ENCODE data around the gene CHD5. TPM values are rescaled to one million over a fixed set of nuclear protein-coding genes. Genes with fewer than 3 reads are reported as not detected.

Gene CHD5
- total RNA-seq, 1 donor = 0.54 TPM

DNA sequence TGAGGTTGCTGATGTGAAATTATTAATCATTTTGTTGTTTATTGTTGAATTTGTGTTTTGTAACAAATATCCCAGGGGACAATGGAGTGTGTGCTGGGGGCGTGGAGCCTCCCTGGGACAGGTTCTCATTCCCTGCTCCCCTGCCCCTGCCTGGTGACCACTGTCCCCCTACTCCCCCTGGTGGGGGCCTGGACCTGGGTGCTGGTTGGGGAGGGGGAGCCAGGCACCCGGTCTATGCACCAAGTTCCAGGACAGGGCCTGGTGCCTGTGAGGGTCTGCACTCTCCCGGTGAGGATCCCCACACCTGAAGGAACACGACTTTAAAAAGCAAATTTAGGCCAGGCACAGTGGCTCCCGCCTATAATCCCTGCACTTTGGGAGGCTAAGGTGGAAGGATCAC lies 42.4 kb downstream of the CHD5 start:
- no peak for DNase-seq (ENCODE audit: low read depth in 2 of 3, low spot score in 2 of 3)

DNA sequence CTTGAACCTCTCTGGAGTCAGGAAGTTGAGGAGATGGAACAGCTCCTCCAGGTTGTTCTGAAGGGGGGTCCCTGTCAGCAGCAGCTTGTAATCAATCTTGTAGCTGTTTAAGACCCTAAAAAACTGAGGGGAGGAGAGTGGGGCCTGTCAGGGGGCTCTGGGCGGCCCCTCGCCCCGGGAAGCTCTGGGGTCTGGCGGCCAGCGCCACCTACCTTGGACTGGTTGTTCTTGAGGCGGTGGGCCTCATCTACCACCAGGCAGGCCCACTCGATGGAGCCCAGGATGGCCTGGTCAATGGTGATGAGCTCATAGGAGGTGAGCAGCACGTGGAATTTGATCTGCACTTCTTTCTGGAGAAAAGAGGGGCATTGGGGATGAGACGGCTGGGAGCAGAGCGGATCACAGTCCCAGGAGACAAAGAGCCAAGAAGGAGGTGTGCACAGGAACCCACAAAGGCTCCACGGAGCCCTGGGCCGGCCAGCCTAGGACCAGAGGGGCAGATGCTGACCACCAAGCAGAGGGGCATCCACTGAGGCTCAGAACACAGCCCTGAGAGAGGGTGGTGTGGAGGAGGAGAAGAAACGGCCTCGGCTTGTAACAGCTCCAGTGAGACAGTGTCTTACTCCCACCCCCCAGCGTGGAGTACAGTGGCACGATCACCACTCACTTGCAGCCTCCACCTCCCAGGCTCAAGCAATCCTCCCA lies 43.5 kb downstream of the CHD5 start:
- no peak for DNase-seq (ENCODE audit: low read depth in 2 of 3, low spot score in 2 of 3)

DNA sequence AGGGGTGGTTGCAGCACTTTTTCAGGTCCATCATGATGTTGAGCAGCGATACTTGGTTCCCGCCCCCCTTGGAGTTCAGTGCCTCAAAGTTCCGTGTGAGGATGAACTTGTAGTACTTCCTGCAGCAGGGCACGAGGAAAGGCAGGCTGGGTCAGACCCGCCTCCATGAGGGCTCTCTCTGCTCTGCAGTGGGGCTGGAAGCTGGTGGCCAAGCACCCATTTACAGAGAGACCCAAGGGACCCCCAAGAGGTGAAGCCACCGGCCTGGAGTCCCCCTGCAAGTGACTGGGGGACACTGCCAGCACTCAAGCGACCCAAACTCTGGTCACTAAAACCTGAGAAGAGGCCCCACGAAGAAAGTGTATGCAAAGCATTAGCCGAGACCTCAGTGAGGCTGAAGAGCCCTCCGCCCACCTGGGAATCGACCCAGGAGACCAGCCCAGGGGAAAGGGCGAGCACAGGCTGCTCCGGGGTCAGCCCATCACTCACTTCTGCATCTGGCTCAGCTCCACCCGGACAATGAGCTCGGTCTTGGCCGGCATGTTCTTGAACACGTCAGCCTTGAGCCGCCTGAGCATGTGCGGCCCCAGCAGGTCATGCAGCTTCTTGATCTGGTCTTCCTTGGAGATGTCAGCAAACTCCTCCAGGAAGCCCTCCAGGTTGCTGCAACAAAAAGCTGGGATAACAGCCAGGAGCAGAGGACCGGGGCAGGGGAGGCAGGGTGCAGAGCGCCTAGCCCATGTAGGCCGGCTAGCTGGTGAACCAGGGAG lies 45.2 kb downstream of the CHD5 start:
- DNase-seq (ENCODE audit: low read depth in 2 of 3, low spot score in 2 of 3) = no peak

DNA sequence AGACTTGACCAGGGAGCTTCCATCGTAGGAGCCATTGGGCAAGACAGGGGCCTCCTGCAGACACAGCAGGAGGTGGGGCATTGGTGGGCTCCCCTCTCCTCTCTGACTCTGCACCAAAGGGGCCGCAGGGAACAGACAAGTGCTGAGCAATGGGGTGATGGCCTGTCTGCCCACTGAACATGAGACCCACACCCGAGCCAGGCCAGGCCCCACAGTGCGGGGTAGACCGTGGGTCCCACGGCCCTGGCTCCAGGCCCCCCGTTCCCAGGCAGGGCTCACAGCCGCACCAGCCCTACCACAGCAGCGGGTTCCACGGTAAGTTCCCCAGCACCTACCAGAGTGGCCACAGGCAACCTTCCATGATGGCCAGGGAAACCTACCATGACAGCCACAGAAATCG lies 45.9 kb downstream of the CHD5 start:
- DNase-seq (ENCODE audit: low read depth in 2 of 3, low spot score in 2 of 3) = no peak

DNA sequence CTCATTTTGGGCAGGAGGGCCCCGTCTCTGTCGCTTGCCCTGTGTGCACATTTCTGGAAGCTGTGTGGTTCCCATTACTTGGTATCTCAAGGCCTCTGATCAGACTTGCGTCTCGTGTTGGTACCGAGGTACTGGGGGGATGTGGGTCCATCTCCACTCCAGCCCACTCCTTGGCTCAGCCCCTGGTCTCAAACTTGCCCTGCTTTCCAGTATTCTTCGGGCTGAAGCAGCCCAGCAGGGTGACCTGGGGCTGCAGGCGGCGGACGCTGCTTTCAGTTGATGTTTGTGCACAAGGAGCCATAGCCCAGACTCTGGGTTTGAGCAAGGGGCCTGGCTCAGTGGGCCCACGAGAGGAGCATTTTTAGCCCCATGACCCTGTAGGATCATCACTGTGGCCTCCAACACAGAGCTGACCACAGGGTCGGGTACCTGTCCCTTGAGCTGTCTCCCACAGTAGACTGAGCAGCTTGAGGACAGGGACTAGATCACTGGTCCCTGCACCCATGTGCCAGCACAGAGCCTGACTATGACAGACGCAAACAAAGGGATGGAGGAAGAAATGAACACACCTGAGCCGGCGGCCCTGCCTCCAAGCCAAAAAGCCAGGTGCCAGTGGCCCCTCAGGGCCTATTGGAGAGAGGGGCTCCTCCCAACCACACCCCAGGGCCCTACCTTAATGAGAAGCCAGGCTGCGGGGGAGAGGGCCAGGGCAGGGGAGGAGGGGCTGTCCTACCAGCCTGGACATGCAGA lies 46.8 kb downstream of the CHD5 start:
- no peak for DNase-seq (ENCODE audit: low read depth in 2 of 3, low spot score in 2 of 3)

DNA sequence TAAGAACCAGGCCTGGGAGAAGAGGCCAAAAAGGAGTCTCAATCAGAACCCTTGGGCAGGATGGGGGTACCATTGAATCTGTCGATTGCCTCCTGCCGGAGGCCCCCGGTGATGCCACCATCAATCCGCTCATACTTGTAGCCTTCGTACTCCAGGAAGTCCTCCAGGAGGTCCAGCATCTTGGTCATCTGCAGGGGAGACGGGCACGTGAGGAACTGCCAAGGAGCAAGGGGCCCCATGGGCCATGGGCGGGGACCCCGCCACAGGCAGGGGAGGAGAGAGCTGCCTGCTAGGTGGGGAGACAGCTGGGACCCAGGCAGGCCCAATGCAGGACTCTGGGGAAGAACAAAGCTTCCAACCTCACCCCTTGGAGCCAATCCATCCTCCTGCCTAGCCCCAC lies 48.6 kb downstream of the CHD5 start:
- no peak for DNase-seq (ENCODE audit: low read depth in 2 of 3, low spot score in 2 of 3)

DNA sequence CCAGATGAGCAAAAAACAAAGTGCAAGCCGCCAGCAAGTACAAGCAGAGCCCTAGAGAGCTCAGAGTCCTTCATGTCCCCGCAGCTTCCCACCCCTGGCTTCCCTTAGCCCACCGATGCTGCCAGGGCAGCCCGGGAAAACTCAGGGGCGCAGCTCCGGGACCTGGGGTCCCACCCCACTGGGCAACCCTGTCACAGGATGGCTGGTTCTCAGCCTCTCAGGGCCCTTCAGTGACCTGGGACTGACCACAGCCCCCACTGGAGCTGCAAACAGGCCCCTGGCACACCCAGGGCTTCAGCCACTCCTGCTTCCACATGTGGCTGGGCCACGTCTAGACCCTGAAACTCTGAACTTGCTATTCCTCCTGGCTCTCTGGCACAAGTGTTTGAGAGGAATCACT lies 49.5 kb downstream of the CHD5 start:
- no peak for DNase-seq (ENCODE audit: low read depth in 2 of 3, low spot score in 2 of 3)

DNA sequence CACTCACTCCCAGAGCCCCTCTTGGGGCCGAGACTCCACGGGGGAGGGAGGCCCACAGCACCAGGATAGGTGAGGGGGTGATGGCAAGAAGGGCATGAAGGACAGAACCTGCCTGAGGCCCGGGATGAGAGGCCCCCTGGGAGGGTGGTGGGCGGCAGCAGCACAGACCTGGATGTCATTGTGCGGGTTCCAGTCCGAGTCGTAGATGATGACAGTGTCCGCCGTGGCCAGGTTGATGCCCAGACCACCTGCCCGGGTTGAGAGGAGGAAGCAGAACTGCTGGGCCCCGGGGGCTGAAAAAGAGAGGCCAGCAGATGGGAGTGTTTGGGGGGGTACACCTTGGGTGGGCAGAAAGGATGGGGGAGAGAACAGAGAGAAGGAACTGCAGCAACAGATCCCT lies 50.1 kb downstream of the CHD5 start:
- DNase-seq (ENCODE audit: low read depth in 2 of 3, low spot score in 2 of 3) = no peak

DNA sequence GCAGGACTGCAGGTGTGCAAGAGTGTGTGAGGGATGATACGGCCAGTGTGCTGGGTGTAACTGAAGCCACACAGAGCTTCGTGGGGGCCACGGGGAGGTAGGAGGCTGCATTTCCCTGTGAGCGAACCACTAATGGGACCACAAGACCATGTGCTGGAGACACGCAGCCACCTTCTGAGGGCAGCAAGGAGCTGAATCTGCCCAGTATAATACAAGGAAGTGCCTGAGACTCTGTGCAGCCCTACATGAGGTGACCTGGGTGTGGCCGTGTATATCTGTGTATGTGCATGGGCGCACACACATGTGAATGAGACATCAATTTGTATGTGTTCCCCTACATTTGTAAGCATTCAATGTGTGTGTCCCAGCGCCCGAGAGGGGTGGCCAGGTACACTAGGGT lies 50.8 kb downstream of the CHD5 start:
- DNase-seq (ENCODE audit: low read depth in 2 of 3, low spot score in 2 of 3) = no peak

DNA sequence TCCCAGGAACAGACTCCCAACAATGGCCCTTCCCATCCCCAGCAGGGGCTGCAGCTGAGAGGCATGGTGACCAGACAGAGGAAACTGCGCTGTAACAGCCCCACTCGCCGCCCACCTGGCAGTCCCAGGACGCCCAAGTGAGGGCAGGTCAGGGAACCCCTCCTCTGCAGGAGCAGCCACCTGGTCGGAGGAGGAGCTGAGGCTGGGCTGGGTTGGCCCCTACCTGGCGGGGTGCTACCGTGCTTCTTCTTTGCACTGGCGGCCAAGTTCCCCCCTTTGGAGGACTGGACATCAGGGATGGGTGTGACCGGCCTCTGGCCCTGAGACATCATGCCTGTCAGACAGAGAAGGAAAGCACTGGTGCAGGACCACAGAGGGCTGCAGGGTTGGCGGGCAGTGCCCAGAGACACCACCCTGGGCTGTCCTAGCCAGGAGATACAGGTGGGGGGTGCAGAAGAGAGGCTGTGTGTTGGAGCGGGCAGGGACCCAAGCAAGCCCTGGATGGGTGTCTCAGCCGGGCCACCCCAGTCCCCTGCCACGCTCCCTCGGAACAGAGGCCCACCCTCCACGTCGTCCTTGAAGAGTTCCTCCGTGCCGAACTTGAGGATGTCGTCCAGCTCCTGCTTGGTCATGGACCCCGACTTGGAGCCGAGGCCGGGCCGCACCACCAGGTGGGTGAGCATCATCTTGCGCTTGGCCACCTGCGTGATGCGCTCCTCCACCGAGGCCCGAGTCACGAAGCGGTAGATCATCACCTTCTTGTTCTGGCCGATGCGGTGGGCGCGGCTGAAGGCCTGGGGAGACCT lies 51.6 kb downstream of the CHD5 start:
- no peak for DNase-seq (ENCODE audit: low read depth in 2 of 3, low spot score in 2 of 3)

DNA sequence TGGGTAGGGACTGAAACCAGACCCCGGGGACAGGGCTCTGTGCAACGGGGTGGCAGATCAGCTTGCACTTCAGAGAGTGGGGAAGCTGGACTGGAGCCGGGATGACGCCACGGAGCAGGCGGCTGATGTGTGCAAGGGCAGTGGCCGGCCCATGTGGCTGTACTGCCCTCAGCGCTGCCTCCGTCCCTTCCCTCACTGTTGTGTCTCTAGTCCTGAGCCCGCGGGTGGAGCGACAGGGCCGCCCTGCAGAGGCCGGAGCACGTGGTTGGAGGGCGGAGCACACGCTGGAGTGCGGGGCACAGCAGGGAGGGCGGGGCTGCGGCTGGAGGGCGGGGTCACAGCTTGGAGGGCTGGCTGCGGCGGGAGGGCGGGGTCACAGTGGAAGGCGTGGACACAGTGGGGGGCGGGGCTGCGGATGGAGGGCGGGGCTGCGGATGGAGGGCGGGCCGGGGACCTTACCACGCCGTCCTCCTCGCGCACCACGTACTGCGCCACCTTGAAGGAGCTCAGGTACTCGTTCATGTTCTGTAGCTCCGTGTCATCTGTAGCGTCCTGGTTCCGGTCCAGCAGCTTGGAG lies 52.4 kb downstream of the CHD5 start:
- DNase-seq (ENCODE audit: low read depth in 2 of 3, low spot score in 2 of 3) = peak; percentile 26 to 85 (median 78)

DNA sequence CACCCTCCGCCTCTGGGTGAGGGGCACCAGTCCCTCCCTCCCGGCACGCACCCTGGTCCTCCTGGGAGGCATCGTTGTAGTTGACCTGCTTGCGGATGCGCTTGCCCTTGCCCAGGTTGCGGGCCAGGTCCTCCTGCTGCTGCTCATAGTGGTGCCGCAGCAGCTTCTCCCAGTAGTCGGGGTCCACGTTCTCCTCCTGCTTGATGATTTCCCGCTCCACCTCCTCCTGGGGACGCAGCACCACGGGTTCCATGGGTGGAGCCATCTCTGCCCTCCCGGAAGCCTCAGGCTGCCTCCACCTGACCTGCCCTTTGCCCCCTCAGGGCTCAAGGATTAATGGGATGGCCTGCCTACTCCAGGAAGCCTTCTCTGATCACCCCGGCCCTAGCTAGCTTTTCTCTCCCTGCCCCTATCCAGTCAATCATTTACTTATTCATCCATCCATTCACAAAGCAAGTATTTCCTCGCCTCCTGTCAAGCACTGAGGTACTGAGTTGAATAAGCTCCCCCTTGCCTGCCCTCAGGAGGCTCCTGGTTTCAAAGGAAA lies 53.5 kb downstream of the CHD5 start:
- DNase-seq (ENCODE audit: low read depth in 2 of 3, low spot score in 2 of 3) = no peak

DNA sequence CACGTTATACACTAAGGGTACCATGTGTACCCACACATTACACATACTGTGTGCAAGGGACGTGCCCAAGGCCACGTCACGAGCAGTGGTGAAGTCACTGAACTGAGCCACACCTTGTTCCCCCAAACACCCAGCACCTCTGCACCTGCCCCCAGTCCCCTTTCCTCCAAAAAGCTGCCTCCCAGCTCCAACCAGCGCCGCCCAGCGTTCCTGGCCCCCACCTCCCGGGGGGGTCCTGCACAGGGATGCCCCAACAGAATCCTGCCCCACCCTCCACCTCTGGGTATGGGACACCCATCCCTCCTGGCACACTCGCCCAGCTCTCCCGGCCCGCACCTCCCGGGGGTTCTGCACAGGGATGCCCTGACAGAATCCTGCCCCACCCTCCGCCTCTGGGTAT lies 54.1 kb downstream of the CHD5 start:
- no peak for DNase-seq (ENCODE audit: low read depth in 2 of 3, low spot score in 2 of 3)

DNA sequence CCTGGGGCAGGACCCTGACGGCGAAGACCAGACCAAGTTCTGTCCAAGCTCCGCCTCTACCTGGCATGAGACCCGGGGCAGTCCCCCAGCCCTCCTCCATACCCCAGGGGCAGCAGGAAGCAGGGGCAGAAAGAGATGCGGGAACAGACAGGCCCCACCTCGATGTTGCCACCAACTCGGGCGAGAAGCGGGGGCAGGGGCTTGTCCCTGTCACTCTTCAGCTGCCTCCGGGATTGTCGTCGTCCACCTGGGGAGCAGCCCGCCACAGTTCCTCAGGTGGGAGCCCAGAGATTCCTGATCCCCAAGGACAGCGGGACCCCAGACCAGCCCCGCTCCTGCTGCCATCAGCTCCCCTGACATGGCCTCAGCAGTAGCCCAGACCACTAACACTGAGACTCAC lies 54.8 kb downstream of the CHD5 start:
- no peak for DNase-seq (ENCODE audit: low read depth in 2 of 3, low spot score in 2 of 3)

DNA sequence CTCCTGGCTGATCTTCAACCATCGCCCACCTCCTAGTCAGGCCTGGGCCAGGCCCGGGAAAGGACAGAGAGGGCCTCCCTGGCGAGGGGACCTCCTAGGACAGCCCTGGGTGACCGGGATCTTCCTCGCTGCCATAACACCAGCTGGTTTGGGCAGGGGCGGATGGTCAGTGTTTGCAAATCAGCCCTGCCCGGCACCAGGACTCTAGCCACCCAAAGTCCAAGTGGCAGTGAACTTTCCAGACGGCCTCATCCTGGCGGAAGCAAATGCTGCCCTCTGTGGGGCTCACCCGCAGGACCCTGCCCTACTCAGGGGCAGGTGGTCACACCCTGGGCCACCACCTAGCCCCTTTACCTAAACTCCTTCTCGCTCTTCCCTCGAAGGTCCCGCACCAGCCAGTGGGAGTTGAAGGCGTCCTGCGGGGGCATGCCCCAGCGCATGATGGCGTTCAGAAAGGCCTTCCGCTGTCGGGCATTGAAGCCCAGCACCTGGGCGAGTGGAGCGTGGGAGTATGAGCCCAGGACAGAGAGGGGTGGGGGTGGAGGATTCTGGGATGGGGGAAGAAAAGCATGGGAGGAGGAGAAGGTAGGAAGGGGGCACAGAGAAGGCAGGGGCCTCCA lies 55.3 kb downstream of the CHD5 start:
- DNase-seq (ENCODE audit: low read depth in 2 of 3, low spot score in 2 of 3) = no peak

DNA sequence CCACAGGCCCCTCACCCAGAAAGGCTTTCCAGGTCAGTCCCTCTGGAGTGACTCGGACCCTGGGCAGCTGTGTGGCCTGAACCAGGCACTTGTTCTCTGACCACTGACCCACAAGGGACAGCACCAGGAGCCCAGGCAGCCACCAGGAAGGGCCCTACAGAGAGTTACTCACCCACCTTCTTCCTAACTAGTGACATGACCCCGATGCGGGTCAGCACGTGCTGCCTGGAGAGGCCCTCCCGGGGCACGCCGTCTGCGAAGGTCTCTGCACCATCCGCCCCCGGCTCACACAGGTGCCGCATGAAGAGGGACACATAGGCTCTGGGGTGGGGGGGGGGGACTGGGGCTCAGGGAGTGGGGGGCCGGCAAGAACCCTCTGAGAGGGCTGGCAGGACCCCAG lies 55.8 kb downstream of the CHD5 start:
- no peak for DNase-seq (ENCODE audit: low read depth in 2 of 3, low spot score in 2 of 3)

DNA sequence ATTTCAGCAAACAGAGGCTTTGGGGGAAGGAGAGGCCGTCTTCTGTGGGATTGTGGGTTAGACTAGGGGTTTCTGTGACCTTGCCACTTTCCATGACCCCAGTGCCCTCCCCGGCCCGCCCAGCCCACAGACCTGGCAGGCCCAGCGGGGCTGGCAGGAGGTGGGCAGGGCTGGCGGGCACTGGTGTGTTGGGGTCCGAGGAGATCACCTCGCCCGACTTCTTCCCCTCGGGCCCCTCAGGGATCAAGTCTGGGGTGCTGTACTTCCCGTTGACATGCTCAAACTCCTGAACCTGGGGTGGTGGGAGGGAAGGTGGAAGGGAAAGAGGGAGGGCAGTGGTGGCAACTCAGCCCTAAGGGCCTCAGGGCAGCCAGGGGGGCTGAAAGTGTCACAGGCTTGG lies 56.3 kb downstream of the CHD5 start:
- no peak for DNase-seq (ENCODE audit: low read depth in 2 of 3, low spot score in 2 of 3)

DNA sequence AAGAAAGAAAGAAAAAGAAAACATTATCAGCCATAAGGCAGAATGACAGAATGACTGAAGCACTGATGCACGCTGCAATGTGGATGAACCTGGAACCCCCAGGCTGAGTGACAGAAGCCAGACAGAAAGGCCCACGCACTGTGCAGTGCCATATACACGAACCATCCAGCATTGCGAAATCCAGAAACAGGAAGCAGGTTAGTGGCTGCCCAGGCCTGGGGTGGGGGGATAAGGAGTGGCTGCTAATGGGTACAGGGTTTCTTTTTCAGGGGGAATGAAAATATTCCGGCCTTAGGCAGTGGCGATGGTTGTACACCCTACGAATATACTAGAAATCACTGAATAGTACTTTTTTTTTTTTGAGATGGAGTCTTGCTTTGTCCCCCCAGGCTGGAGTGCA lies 57.0 kb downstream of the CHD5 start:
- DNase-seq (ENCODE audit: low read depth in 2 of 3, low spot score in 2 of 3) = peak in 2 of 3 donors; percentile 43 to 77

DNA sequence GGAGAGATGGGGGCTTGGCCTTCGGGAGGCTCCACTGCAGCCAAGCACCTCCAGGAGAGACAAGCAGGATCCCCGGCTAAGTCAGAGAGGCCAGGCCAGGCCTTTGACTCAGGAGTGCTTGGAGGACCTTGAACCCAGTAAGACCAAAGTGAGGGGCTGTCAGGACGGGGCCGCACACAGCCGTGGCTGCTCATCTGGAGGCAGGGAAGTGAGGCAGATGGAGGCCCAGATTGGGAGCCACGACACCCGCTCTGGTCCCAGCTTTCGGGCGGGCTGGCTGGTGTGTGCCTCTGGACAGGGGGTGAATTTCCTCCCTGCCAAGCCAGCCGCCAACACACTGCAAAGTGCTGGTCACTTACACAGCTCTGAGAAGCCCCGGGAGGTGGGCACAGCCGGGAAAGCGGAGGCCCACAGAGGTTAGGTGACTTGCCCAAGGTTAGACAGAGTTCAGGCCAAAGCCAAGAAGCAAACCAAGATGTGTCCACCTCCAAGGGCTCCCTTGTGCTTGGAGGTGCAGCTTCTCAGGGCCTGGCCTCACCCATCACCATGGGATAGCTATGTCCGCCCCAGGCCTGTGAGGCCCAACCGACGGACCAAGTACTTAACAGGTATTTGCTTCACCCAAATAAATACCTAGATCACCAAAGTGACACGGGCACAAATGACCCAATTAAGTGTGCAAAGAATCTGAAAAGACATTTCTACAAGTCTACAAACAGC lies 58.3 kb downstream of the CHD5 start:
- no peak for DNase-seq (ENCODE audit: low read depth in 2 of 3, low spot score in 2 of 3)

Measured in hematopoietic multipotent progenitor cell (in vitro differentiated cells).